GM12878 (cell line): ENCODE data around the gene AP1S1.

Experiments used
- HDAC6 ChIP-seq: fragments of 200-600 bp; sonication (generic); IDR thresholded peaks from one replicate; pipeline ENCODE4 v1.8.0; 2017; ENCODE audit warnings: antibody characterized with exemption; ENCODE audit not compliant: unreplicated experiment
- PML ChIP-seq: IDR thresholded peaks from 2 replicates; pipeline ENCODE4 v1.6.1; 2012; ENCODE audit warnings: low read length, inconsistent platforms
- TF ChIP-seq, protein P1 (sequence below), 3 experiments: IDR thresholded peaks in 2 of 3; conservative IDR thresholded peaks in 1 of 3; 2 replicates each; pipeline ENCODE4 v1.5.1; 2011; ENCODE audit warnings: low read depth in 3 of 3, low read length in 3 of 3, mild to moderate bottlenecking in 3 of 3, control low read depth in 2 of 3, moderate library complexity in 2 of 3, inconsistent platforms in 1 of 3, mixed read lengths in 1 of 3; ENCODE audit not compliant: control insufficient read depth in 2 of 3, insufficient read depth in 1 of 3; ENCODE audit errors: extremely low read depth in 1 of 3

DNA sequence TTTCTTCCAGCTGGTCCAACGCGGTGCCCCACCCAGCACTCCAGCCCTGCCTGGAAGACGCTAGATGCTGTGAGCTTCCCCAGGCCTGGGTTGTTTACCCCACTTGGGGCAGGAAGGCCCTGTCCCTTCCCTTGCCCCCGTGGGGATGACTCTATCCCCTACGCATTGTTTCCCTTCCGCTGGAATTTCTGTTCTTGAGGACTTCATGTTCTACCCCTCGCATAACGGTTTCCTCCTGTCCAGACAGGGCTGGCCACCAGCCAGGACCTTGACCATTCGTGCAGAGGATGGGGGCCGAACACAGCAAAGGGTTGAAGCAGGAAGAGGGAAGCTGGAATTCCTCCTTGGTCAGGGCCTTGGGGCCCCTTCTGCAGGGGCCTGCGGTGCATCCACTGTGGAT lies 42.0 kb upstream of the AP1S1 start:
- TF ChIP-seq HDAC6 (no peak), PML (no peak)
- TF ChIP-seq, protein P1, sequence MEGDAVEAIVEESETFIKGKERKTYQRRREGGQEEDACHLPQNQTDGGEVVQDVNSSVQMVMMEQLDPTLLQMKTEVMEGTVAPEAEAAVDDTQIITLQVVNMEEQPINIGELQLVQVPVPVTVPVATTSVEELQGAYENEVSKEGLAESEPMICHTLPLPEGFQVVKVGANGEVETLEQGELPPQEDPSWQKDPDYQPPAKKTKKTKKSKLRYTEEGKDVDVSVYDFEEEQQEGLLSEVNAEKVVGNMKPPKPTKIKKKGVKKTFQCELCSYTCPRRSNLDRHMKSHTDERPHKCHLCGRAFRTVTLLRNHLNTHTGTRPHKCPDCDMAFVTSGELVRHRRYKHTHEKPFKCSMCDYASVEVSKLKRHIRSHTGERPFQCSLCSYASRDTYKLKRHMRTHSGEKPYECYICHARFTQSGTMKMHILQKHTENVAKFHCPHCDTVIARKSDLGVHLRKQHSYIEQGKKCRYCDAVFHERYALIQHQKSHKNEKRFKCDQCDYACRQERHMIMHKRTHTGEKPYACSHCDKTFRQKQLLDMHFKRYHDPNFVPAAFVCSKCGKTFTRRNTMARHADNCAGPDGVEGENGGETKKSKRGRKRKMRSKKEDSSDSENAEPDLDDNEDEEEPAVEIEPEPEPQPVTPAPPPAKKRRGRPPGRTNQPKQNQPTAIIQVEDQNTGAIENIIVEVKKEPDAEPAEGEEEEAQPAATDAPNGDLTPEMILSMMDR (IDR thresholded peaks at IDR 0.05 in 2 of 3, conservative IDR thresholded peaks at IDR 0.05 in 1 of 3; ENCODE audit: control insufficient read depth in 2 of 3, extremely low read depth in 1 of 3, insufficient read depth in 1 of 3, low read depth in 3 of 3, low read length in 3 of 3), result no peak
